CD4-positive, alpha-beta T cell (primary cell): ENCODE data around the gene STK24. TPM values are rescaled to one million over a fixed set of nuclear protein-coding genes. Genes with fewer than 3 reads are reported as not detected.
"Not testable (repeated sequence)": the region's sequence is repeated elsewhere in the genome, so short reads cannot be mapped to it uniquely, and the experiment has no call there.

Experiments used
- ATAC-seq: fragments of 200-7000 bp; cut with Tn5 transposase; one replicate; pipeline ENCODE4 v1.10.0; 2022; ENCODE audit warnings: mild to moderate bottlenecking; ENCODE audit not compliant: poor library complexity
- CTCF ChIA-PET: fragments of 350-600 bp; sonication (Branson Sonifier 250); formaldehyde crosslinking; loops from one replicate; lab custom pipeline; 2021; ENCODE audit warnings: antibody characterized with exemption, inconsistent platforms; lab: Charles Lee
- POLR2A ChIA-PET: fragments of 350-600 bp; sonication (Branson Sonifier 250); formaldehyde crosslinking; loops from one replicate; lab custom pipeline; 2021; ENCODE audit warnings: antibody characterized with exemption, inconsistent platforms; lab: Charles Lee
- DNase-seq, 14 experiments: peaks; one replicate each; pipeline ENCODE4 v3.0.0-alpha.2; 2013 to 2020; ENCODE audit warnings: mixed read lengths in 2 of 14
- H3K27ac ChIP-seq, 2 donors: one replicate each; pipeline versions ENCODE4 v1.5.1 to v1.7.0; 2013; ENCODE audit warnings: low read length in 2 of 2, low read depth in 1 of 2, mild to moderate bottlenecking in 1 of 2
- H3K27me3 ChIP-seq, 2 experiments: 1 replicate in 1 of 2; 2 replicates in 1 of 2; pipeline versions ENCODE4 v1.6.1 to v1.7.0; 2013; ENCODE audit warnings: low read length in 2 of 2, control low read depth in 1 of 2, mild to moderate bottlenecking in 1 of 2, moderate library complexity in 1 of 2; ENCODE audit not compliant: insufficient read depth in 2 of 2, control insufficient read depth in 1 of 2
- H3K36me3 ChIP-seq: one replicate; pipeline ENCODE4 v1.6.1; 2013; ENCODE audit warnings: low read length, control low read depth; ENCODE audit not compliant: insufficient read depth
- H3K4me1 ChIP-seq: one replicate; pipeline ENCODE4 v1.6.1; 2013; ENCODE audit warnings: low read length, control low read depth; ENCODE audit not compliant: insufficient read depth
- H3K4me3 ChIP-seq: one replicate; pipeline ENCODE4 v1.5.1; 2013; ENCODE audit warnings: mild to moderate bottlenecking, low read length, moderate library complexity
- H3K9me3 ChIP-seq, 2 experiments: 1 replicate in 1 of 2; 2 replicates in 1 of 2; pipeline versions ENCODE4 v1.6.1 to v1.7.0; 2013; ENCODE audit warnings: low read length in 2 of 2, mild to moderate bottlenecking in 2 of 2, control low read depth in 1 of 2, moderate library complexity in 1 of 2; ENCODE audit not compliant: control insufficient read depth in 1 of 2, insufficient read depth in 1 of 2
- H3K27ac Mint-ChIP-seq: one replicate; pipeline ENCODE4 v1.8.0; 2020; ENCODE audit warnings: mixed read lengths
- H3K27me3 Mint-ChIP-seq: one replicate; pipeline ENCODE4 v1.8.0; 2021; ENCODE audit warnings: mixed read lengths
- H3K36me3 Mint-ChIP-seq: one replicate; pipeline ENCODE4 v1.8.0; 2021; ENCODE audit warnings: low read depth, mixed read lengths
- H3K4me1 Mint-ChIP-seq: one replicate; pipeline ENCODE4 v1.8.0; 2021; ENCODE audit warnings: low read depth, mixed read lengths
- H3K4me3 Mint-ChIP-seq: one replicate; pipeline ENCODE4 v1.8.0; 2020; ENCODE audit warnings: mild to moderate bottlenecking, mixed read lengths
- H3K9me3 Mint-ChIP-seq: one replicate; pipeline ENCODE4 v1.8.0; 2020; ENCODE audit warnings: mixed read lengths
- CTCF ChIP-seq: fragments of 200-600 bp; IDR thresholded peaks from one replicate; pipeline ENCODE4 v1.8.0; 2022; ENCODE audit warnings: antibody characterized with exemption, mild to moderate bottlenecking
- intact Hi-C, 2 experiments: fragments of 100-400 bp; cut with DNase I in 1 of 2; cut with micrococcal nuclease in 1 of 2; formaldehyde crosslinking; loops; one replicate each; pipeline versions ENCODE4 v1.15.1 to v1.9.0; 2023 to 2025; cut with DNase I, micrococcal nuclease
- total RNA-seq, 174 experiments: library from RNA in 2 of 174; stranded (reverse) in 2 of 174; gene quantifications; one replicate each; pipeline ENCODE4 v1.2.3 and lab custom pipeline; 2021 to 2026

The STK24 gene
- total RNA-seq, 2 experiments from 2014 or later: 82.3 to 85.2 TPM

GRCh38 chr13:98416408-98416807, 160.5 kb downstream of the STK24 start:
- peaks cover 0 to 6% of the 10 kb centered on the region in 2 experiments for H3K9me3 ChIP-seq
- H3K27ac ChIP-seq: no peak overlapping the region
- H3K4me1 ChIP-seq: peaks cover 2% of the 10 kb centered on the region
- H3K4me3 ChIP-seq: no peak overlapping the region
- no peaks in the 10 kb centered on the region for H3K36me3 Mint-ChIP-seq
- peaks cover 9% of the 10 kb centered on the region for H3K27me3 Mint-ChIP-seq
- ATAC-seq: no peak
- H3K36me3 ChIP-seq: no peaks in the 10 kb centered on the region
- DNase-seq: no peak
- CTCF ChIA-PET: no interaction called here
- peaks cover 4% of the 10 kb centered on the region for H3K9me3 Mint-ChIP-seq
- POLR2A ChIA-PET: no interaction called here
- peaks cover 0 to 3% of the 10 kb centered on the region in 2 experiments for H3K27me3 ChIP-seq
- peaks cover 11% of the 10 kb centered on the region for H3K4me1 Mint-ChIP-seq
- intact Hi-C loops: no loop called here
- no peak overlapping the region for H3K27ac Mint-ChIP-seq
- no peak for TF ChIP-seq CTCF
- H3K4me3 Mint-ChIP-seq: no peak overlapping the region

- ChIA-PET CTCF (no interaction called here), POLR2A (no interaction called here)
- Histone ChIP-seq H3K36me3 (no peaks in the 10 kb centered on the region), H3K4me3 (no peak overlapping the region), H3K27me3 (no peaks in the 10 kb centered on the region), H3K27ac (no peak overlapping the region), H3K4me1 (peaks cover 2% of the 10 kb centered on the region), H3K9me3 (peaks cover 0 to 6% of the 10 kb centered on the region in 2 experiments)
- Mint-ChIP-seq H3K27ac (no peak overlapping the region), H3K4me3 (no peak overlapping the region), H3K27me3 (peaks cover 9% of the 10 kb centered on the region), H3K36me3 (no peaks in the 10 kb centered on the region), H3K9me3 (peaks cover 4% of the 10 kb centered on the region), H3K4me1 (peaks cover 11% of the 10 kb centered on the region)
- no peak for ATAC-seq
- intact Hi-C loops: no loop called here
- no peak for DNase-seq
- TF ChIP-seq CTCF: no peak
Observed at GRCh38 chr13:98415326-98416070, 161.4 kb downstream of the STK24 start.

- H3K4me1 ChIP-seq: peaks cover 2% of the 10 kb centered on the region
- H3K4me1 Mint-ChIP-seq: peaks cover 11% of the 10 kb centered on the region
- TF ChIP-seq CTCF: no peak
- H3K36me3 ChIP-seq: no peaks in the 10 kb centered on the region
- DNase-seq (no peak), ATAC-seq (no peak)
- H3K27me3 ChIP-seq: no peaks in the 10 kb centered on the region
- H3K9me3 ChIP-seq: peaks cover 0 to 6% of the 10 kb centered on the region in 2 experiments
- no peak overlapping the region for H3K27ac Mint-ChIP-seq
- peaks cover 4% of the 10 kb centered on the region for H3K9me3 Mint-ChIP-seq
- no peak overlapping the region for H3K27ac ChIP-seq
- intact Hi-C loops: no loop called here
- H3K4me3 ChIP-seq: no peak overlapping the region
- peaks cover 17% of the 10 kb centered on the region for H3K27me3 Mint-ChIP-seq
- ChIA-PET CTCF (no interaction called here), POLR2A (no interaction called here)
- no peaks in the 10 kb centered on the region for H3K36me3 Mint-ChIP-seq
- H3K4me3 Mint-ChIP-seq: no peak overlapping the region
Observed at GRCh38 chr13:98413796-98414195, 163.1 kb downstream of the STK24 start.

- not testable (repeated sequence) for H3K9me3 Mint-ChIP-seq, ATAC-seq, H3K4me3 Mint-ChIP-seq
Observed at GRCh38 chr13:98413278-98413677, 163.6 kb downstream of the STK24 start.

More at GRCh38 chr13:98413278-98413677, 163.6 kb downstream of the STK24 start:
- POLR2A ChIA-PET, CTCF ChIA-PET, H3K4me3 ChIP-seq, H3K27ac Mint-ChIP-seq, H3K36me3 ChIP-seq, H3K36me3 Mint-ChIP-seq, intact Hi-C loops, DNase-seq, H3K4me1 ChIP-seq, H3K9me3 ChIP-seq, H3K27me3 ChIP-seq, H3K27ac ChIP-seq: not testable (repeated sequence)
- peaks cover 17% of the 10 kb centered on the region for H3K27me3 Mint-ChIP-seq
- peaks cover 11% of the 10 kb centered on the region for H3K4me1 Mint-ChIP-seq
